Ovary (tissue), 10 donors: Measurements from ENCODE around the gene STH. TPM values are rescaled to one million over a fixed set of nuclear protein-coding genes. Genes with fewer than 3 reads are reported as not detected.

Experiments
- DNase-seq, 5 donors: peaks; one replicate each; pipeline ENCODE4 v3.0.0-alpha.2; 2019 to 2020
- H3K27ac ChIP-seq, 2 donors: fragments of 200-600 bp; one replicate each; pipeline versions ENCODE4 v1.5.1 to v1.8.0; 2019 to 2022
- H3K27me3 ChIP-seq: fragments of 200-600 bp; one replicate; pipeline ENCODE4 v1.8.0; 2022
- H3K36me3 ChIP-seq: fragments of 200-600 bp; sonication (generic); one replicate; pipeline ENCODE4 v1.5.1; 2019
- H3K4me1 ChIP-seq: one replicate; pipeline ENCODE4 v1.8.1; 2013; ENCODE audit warnings: mild to moderate bottlenecking, moderate library complexity; ENCODE audit not compliant: insufficient read depth
- H3K4me3 ChIP-seq: fragments of 200-600 bp; sonication (generic); one replicate; pipeline ENCODE4 v1.5.1; 2017
- H3K9me3 ChIP-seq, 2 donors: fragments of 200-600 bp in 1 of 2; sonication (generic) in 1 of 2; one replicate each; pipeline versions ENCODE4 v1.5.1 to v1.8.1; 2013 to 2019; ENCODE audit warnings: mild to moderate bottlenecking in 1 of 2, moderate library complexity in 1 of 2
- EP300 ChIP-seq: sonication (generic); formaldehyde crosslinking; IDR thresholded peaks from one replicate; pipeline ENCODE4 v1.6.1; 2017; ENCODE audit warnings: antibody characterized with exemption
- POLR2A ChIP-seq: fragments of 450-650 bp; IDR thresholded peaks from one replicate; pipeline ENCODE4 v1.6.1; 2017; ENCODE audit warnings: antibody characterized with exemption, mild to moderate bottlenecking, moderate library complexity
- WGBS, 3 donors: extraction: QIAGEN DNeasy Blood & Tissue Kit in 1 of 3; methylation state at CpG; one replicate each; pipeline versions ENCODE4 v1.1.5 to v1.1.7; 2013 to 2017; 5-methylcytosine and 5-hydroxymethylcytosine counted together
- intact Hi-C, 4 donors: fragments of 100-400 bp; cut with DNase I; formaldehyde crosslinking; loops; one replicate each; pipeline versions ENCODE4 v1.11.0 to v1.15.1; 2022 to 2023
- long read RNA-seq, 3 donors: library from polyadenylated mRNA in 2 of 3; unstranded in 2 of 3; transcript quantifications; one replicate each; pipeline ENCODE4 v2.0.0 and lab custom pipeline, GENCODE V29; 2021 to 2026
- polyA plus RNA-seq, 2 donors: library from polyadenylated mRNA; stranded (reverse); fragments of 200-250 nt in 1 of 2; fragments of 350-450 nt in 1 of 2; fragmentation: Illumina TruSeq in 1 of 2; extraction: RNeasy Lipid Tissue Mini Kit (QIAGEN cat#74804) in 1 of 2; gene quantifications; one replicate each; pipeline ENCODE4 v1.2.3, GENCODE V29; 2013 to 2014
- total RNA-seq, 7 donors: library from RNA; depleted of rRNA in 2 of 7; stranded (reverse); fragments of >200 nt in 2 of 7; fragmentation: NEBNext Ultra II Directional in 3 of 7; extraction: Animal tissue kit (Norgen Biotek cat#: 25700) in 3 of 7; gene quantifications; one replicate each; pipeline versions ENCODE4 v1.1.0 to v1.2.4, GENCODE V29; 2016 to 2023
- TF ChIP-seq, protein P1 (sequence below), 3 donors: fragments of 450-650 bp in 2 of 3; fragments of 200-600 bp in 1 of 3; IDR thresholded peaks; one replicate each; pipeline versions ENCODE4 v1.5.1 to v1.8.0; 2016 to 2022; ENCODE audit warnings: antibody characterized with exemption in 3 of 3, mild to moderate bottlenecking in 1 of 3
- donor health status: DM: no; HTN: no; CAD: no; lungs with moderate emphysema.
- donor health status: DM: no; HTN: no; CAD: no.
- donor health status: Bipolar disorder and iron deficiency.
- donor health status: DM: yes; HTN: yes; CAD: no.
- donor health status: DM: no; HTN: no; CAD: no.
- donor health status: DM: yes; HTN: yes; CAD: no.

STH gene, protein sequence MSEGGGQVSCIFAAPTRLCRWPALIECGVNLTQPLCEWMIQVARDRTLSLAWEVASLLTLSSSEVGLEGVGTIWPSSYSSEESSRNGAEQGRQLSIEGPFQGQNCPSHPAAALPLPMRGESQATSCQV
- total RNA-seq: not detected
- not detected for polyA plus RNA-seq
- long read RNA-seq, donor 1: 0 reads
- long read RNA-seq, donor 2: 0 reads
- long read RNA-seq, donor 3: 0 reads

DNA sequence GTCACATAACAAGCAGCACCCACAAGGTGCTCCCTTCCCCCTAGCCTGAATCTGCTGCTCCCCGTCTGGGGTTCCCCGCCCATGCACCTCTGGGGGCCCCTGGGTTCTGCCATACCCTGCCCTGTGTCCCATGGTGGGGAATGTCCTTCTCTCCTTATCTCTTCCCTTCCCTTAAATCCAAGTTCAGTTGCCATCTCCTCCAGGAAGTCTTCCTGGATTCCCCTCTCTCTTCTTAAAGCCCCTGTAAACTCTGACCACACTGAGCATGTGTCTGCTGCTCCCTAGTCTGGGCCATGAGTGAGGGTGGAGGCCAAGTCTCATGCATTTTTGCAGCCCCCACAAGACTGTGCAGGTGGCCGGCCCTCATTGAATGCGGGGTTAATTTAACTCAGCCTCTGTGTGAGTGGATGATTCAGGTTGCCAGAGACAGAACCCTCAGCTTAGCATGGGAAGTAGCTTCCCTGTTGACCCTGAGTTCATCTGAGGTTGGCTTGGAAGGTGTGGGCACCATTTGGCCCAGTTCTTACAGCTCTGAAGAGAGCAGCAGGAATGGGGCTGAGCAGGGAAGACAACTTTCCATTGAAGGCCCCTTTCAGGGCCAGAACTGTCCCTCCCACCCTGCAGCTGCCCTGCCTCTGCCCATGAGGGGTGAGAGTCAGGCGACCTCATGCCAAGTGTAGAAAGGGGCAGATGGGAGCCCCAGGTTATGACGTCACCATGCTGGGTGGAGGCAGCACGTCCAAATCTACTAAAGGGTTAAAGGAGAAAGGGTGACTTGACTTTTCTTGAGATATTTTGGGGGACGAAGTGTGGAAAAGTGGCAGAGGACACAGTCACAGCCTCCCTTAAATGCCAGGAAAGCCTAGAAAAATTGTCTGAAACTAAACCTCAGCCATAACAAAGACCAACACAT, at the start of gene STH:
TSS of gene STH (plus strand) at position 264 of the 913 bp plus-strand sequence. CDS start at position 294, 30 bp downstream.
- Histone ChIP-seq H3K4me1 (peaks cover 2% of the 10 kb centered on the region), H3K9me3 (no peaks in the 10 kb centered on the region), H3K27me3 (no peaks in the 10 kb centered on the region), H3K4me3 (no peak within 1 kb of the TSS), H3K36me3 (no peaks in the 10 kb centered on the region), H3K27ac (no peak within 1 kb of the TSS)
- no peak for DNase-seq
- 80 to 86% (median 82%) methylated on average over 8 of the region's 8 CpGs for WGBS, 3 donors
- intact Hi-C loops: no loop called here
- TF ChIP-seq, protein P1, sequence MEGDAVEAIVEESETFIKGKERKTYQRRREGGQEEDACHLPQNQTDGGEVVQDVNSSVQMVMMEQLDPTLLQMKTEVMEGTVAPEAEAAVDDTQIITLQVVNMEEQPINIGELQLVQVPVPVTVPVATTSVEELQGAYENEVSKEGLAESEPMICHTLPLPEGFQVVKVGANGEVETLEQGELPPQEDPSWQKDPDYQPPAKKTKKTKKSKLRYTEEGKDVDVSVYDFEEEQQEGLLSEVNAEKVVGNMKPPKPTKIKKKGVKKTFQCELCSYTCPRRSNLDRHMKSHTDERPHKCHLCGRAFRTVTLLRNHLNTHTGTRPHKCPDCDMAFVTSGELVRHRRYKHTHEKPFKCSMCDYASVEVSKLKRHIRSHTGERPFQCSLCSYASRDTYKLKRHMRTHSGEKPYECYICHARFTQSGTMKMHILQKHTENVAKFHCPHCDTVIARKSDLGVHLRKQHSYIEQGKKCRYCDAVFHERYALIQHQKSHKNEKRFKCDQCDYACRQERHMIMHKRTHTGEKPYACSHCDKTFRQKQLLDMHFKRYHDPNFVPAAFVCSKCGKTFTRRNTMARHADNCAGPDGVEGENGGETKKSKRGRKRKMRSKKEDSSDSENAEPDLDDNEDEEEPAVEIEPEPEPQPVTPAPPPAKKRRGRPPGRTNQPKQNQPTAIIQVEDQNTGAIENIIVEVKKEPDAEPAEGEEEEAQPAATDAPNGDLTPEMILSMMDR (IDR thresholded peaks at IDR 0.05): no peak
- TF ChIP-seq POLR2A: no peak
- TF ChIP-seq EP300: no peak

DNA sequence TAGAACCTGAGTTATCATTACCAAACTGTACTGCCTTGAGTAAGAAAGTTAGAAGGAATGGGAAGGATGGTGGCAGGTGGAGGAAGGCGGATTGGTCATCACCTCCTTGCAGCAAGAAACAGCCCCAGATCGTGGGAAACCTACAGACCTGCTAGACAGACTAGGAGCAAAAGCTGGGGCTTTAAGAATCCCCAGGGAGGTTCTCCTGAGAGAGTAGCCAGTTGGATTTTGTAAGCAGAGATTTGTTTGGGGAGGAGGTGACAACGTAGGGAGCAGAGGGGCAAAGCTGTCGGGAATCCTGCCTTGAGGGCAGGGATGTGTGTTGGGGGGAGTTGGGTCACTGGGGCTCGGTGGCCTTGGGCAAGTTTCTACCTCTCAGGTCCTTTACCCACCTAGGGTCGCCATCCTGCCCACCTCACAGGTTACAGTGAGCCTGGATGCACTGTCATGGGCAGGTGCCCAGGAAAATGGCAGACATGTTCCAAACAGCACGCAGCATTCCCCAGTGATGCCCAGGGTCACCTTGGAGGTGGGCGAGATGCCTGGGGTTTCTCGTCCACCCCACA, 49.2 kb upstream of the STH start:
- Histone ChIP-seq H3K27me3 (no peaks in the 10 kb centered on the region), H3K4me3 (no peak overlapping the region), H3K36me3 (no peaks in the 10 kb centered on the region), H3K9me3 (no peaks in the 10 kb centered on the region), H3K4me1 (peaks cover 2% of the 10 kb centered on the region), H3K27ac (no peak overlapping the region)
- WGBS, 3 donors: 74 to 80% (median 79%) methylated on average over 9 of the region's 9 CpGs
- DNase-seq: no peak
- intact Hi-C loops: no loop called here
- TF ChIP-seq EP300: no peak
- TF ChIP-seq POLR2A: no peak
- TF ChIP-seq, protein P1 (IDR thresholded peaks at IDR 0.05): no peak

DNA sequence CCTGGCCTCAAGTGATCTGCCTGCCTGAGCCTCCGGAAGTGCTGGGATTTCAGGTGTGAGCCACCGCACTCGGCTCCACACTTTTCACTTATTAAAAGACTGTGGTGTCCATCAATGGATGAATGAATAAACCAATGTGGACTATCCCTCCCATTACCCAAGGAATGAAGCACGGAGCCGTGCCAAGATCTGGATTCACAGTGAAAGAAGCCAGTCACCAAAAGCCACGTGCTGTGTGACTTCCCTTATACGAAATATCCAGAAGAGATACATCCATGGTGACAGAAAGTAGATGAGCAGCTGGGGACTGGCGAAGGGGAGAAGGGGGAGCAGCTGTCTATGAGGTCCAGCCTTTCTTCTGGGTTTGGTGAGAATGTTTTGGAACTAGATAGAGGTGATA, 48.2 kb upstream of the STH start:
- no peak for DNase-seq
- H3K27me3 ChIP-seq: no peaks in the 10 kb centered on the region
- H3K9me3 ChIP-seq: no peaks in the 10 kb centered on the region
- peaks cover 2% of the 10 kb centered on the region for H3K4me1 ChIP-seq
- H3K4me3 ChIP-seq: no peak overlapping the region
- WGBS, 3 donors: 82 to 88% (median 87%) methylated on average over 8 of the region's 8 CpGs
- TF ChIP-seq, protein P1 (IDR thresholded peaks at IDR 0.05): no peak
- TF ChIP-seq EP300 (no peak), POLR2A (no peak)
- no peaks in the 10 kb centered on the region for H3K36me3 ChIP-seq
- intact Hi-C loops: no loop called here
- H3K27ac ChIP-seq: no peak overlapping the region

DNA sequence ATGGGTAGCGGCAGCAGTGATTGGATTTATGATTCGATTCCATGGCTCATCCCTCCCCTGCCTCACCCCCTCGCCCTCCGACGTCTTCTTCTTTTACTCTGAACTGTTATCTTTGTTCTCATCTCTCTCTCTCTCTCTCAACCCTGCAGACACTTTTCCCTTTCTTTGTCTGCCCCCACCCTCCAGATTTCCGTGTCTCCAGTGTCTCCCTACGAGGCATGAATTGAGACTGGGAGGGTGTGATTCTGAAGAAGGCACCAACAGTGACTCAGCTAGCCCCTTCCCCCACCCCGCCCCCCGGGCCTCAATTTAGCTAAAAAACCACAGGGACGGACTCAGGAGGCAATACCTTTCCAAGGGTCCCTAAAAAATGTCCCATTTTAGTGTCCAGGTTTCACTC, 47.6 kb upstream of the STH start:
- Histone ChIP-seq H3K4me1 (peaks cover 2% of the 10 kb centered on the region), H3K9me3 (no peaks in the 10 kb centered on the region), H3K4me3 (no peak overlapping the region), H3K36me3 (no peaks in the 10 kb centered on the region), H3K27ac (no peak overlapping the region), H3K27me3 (no peaks in the 10 kb centered on the region)
- TF ChIP-seq POLR2A (no peak), EP300 (no peak)
- TF ChIP-seq, protein P1 (IDR thresholded peaks at IDR 0.05): no peak
- DNase-seq: no peak
- intact Hi-C loops: no loop called here
- 51 to 62% (median 59%) methylated on average over 10 of the region's 10 CpGs for WGBS, 3 donors
